Stimulated activated CD4-positive, alpha-beta T cell treated with anti-CD3 and anti-CD28 coated beads, Interleukin-4, amount 100 ng/mL, for 1 hour (primary cell): ENCODE measurements around the gene ACSM4.

Experiments used
- DNase-seq: peaks from one replicate; pipeline ENCODE4 v3.0.0-alpha.2; 2020

Gene ACSM4

GRCh38 chr12:7339675-7340074, 35.8 kb downstream of the ACSM4 start:
- DNase-seq, result no peak

- DNase-seq, result no peak
Measured at GRCh38 chr12:7344833-7345606, 41.1 kb downstream of the ACSM4 start.

GRCh38 chr12:7346551-7347225, 42.8 kb downstream of the ACSM4 start:
- no peak for DNase-seq

GRCh38 chr12:7349418-7349817, 45.5 kb downstream of the ACSM4 start:
- DNase-seq, result no peak

GRCh38 chr12:7351177-7351576, 47.3 kb downstream of the ACSM4 start:
- no peak for DNase-seq

GRCh38 chr12:7352661-7353060, 48.8 kb downstream of the ACSM4 start:
- DNase-seq, result no peak

GRCh38 chr12:7354529-7354928, 50.7 kb downstream of the ACSM4 start:
- DNase-seq, result no peak

- DNase-seq, result no peak
Measured at GRCh38 chr12:7361265-7361664, 57.4 kb downstream of the ACSM4 start.

GRCh38 chr12:7362734-7363133, 58.9 kb downstream of the ACSM4 start:
- DNase-seq, result no peak

- no peak for DNase-seq
Measured at GRCh38 chr12:7369274-7369729, 65.4 kb downstream of the ACSM4 start.

GRCh38 chr12:7373226-7373625, 69.4 kb downstream of the ACSM4 start:
- no peak for DNase-seq

GRCh38 chr12:7374423-7375144, 70.7 kb downstream of the ACSM4 start:
- DNase-seq, result peak; percentile 4

- DNase-seq, result no peak
Measured at GRCh38 chr12:7375145-7375543, 71.3 kb downstream of the ACSM4 start.

- no peak for DNase-seq
Measured at GRCh38 chr12:7376196-7376595, 72.3 kb downstream of the ACSM4 start.
